Activated naive CD4-positive, alpha-beta T cell treated with anti-CD3 and anti-CD28 coated beads for 36 hours (primary cell): ENCODE measurements around the gene SCAI. TPM values are rescaled to one million over a fixed set of nuclear protein-coding genes. Genes with fewer than 3 reads are reported as not detected.
"Not testable (repeated sequence)": the region's sequence is repeated elsewhere in the genome, so short reads cannot be mapped to it uniquely, and the experiment has no call there.

Experiments used
- CTCF ChIA-PET: fragments of 350-600 bp; sonication (Branson Sonifier 250); formaldehyde crosslinking; loops from one replicate; lab custom pipeline; 2021; ENCODE audit warnings: antibody characterized with exemption; lab: Charles Lee
- DNase-seq: peaks from one replicate; pipeline ENCODE4 v3.0.0-alpha.2; 2020
- H3K27ac Mint-ChIP-seq: one replicate; pipeline ENCODE4 v1.8.0; 2021; ENCODE audit warnings: mild to moderate bottlenecking, mixed read lengths
- H3K27me3 Mint-ChIP-seq: one replicate; pipeline ENCODE4 v1.8.0; 2021; ENCODE audit warnings: low read depth, mixed read lengths
- H3K36me3 Mint-ChIP-seq: one replicate; pipeline ENCODE4 v1.8.0; 2021; ENCODE audit warnings: low read depth, mixed read lengths
- H3K4me1 Mint-ChIP-seq: one replicate; pipeline ENCODE4 v1.8.0; 2021; ENCODE audit warnings: low read depth, mixed read lengths
- H3K4me3 Mint-ChIP-seq: one replicate; pipeline ENCODE4 v1.8.0; 2021; ENCODE audit warnings: mild to moderate bottlenecking, moderate library complexity, mixed read lengths
- H3K9me3 Mint-ChIP-seq: one replicate; pipeline ENCODE4 v1.8.0; 2021; ENCODE audit warnings: mixed read lengths
- intact Hi-C: fragments of 100-400 bp; cut with micrococcal nuclease; formaldehyde crosslinking; loops from one replicate; pipeline ENCODE4 v1.15.1; 2023
- total RNA-seq, 2 experiments: library from RNA; stranded (reverse); gene quantifications; one replicate each; pipeline ENCODE4 v1.2.3, GENCODE V29; 2021

The SCAI gene
- total RNA-seq: 10 to 100 TPM in 1 of 2 experiments, 1 to 10 TPM in 1; 9.6 to 11.8 TPM

GRCh38 chr9:125143377-125144090 lies at the start of gene SCAI:
SCAI (minus strand) TSS chr9:125143528; CDS start chr9:125143437, 91 bp downstream.
- Mint-ChIP-seq H3K27ac (peak within 1 kb of the TSS; percentile 58), H3K4me1 (peaks cover 40% of the 10 kb centered on the region)
- intact Hi-C loops: loop anchor here (1.0 to 2.0 kb wide), 10 partner anchors 9 to 369 kb away; partner anchors contain the start of genes ARPC5L, GAPVD1 and GOLGA1

GRCh38 chr9:125190361-125190801 lies 47.1 kb upstream of the SCAI start:
- intact Hi-C loops: loop anchor here (1.0 to 10.0 kb wide), 7 partner anchors 10 to 514 kb away; partner anchors contain the start of genes GAPVD1, MAPKAP1, NR6A1 and RABEPK
- Mint-ChIP-seq H3K9me3 (no peaks in the 10 kb centered on the region), H3K27me3 (no peaks in the 10 kb centered on the region), H3K4me3 (peak overlapping the region; percentile 97), H3K27ac (peak overlapping the region; percentile 97), H3K36me3 (peaks cover 4% of the 10 kb centered on the region), H3K4me1 (peaks cover 67% of the 10 kb centered on the region)
- peak; percentile 48 for DNase-seq
- CTCF ChIA-PET: interaction anchor here (0.6 to 1.1 kb wide), 4 partner anchors 9 to 326 kb away, joined by 3 to 6 read pairs (median 4); no protein-coding TSS in a partner anchor

More at GRCh38 chr9:125143377-125144090, at the start of gene SCAI:
- Mint-ChIP-seq H3K4me3 (peak within 1 kb of the TSS; percentile 82), H3K27me3 (no peaks in the 10 kb centered on the region), H3K36me3 (peaks cover 8% of the 10 kb centered on the region), H3K9me3 (no peaks in the 10 kb centered on the region)
- CTCF ChIA-PET: interaction anchor here (0.6 to 2.5 kb wide), 18 partner anchors 18 to 368 kb away, joined by 3 to 9 read pairs (median 3); partner anchors contain the start of genes GOLGA1 and WDR38
- peak; percentile 100 for DNase-seq

- H3K4me3 Mint-ChIP-seq: peak within 1 kb of the TSS; percentile 97
- CTCF ChIA-PET: interaction anchor here (1.1 kb wide), 1 partner anchor 10 kb away, joined by 6 read pairs; no protein-coding TSS in a partner anchor
- peak within 1 kb of the TSS; percentile 97 for H3K27ac Mint-ChIP-seq
- peaks cover 64% of the 10 kb centered on the region for H3K4me1 Mint-ChIP-seq
- intact Hi-C loops: loop anchor here (1.0 to 10.0 kb wide), 9 partner anchors 11 to 515 kb away; partner anchors contain the start of genes GAPVD1, GOLGA1, HSPA5 and MAPKAP1
- H3K27me3 Mint-ChIP-seq: no peaks in the 10 kb centered on the region
- DNase-seq: peak; percentile 99
- no peaks in the 10 kb centered on the region for H3K9me3 Mint-ChIP-seq
- peaks cover 4% of the 10 kb centered on the region for H3K36me3 Mint-ChIP-seq
Measured at GRCh38 chr9:125189361-125190289, 46.3 kb upstream of the SCAI start, which contains the start of gene PPP6C. PPP6C (minus strand) TSS chr9:125189803; CDS start chr9:125189718, 85 bp downstream.

- DNase-seq: peak; percentile 47
- CTCF ChIA-PET: no interaction called here
- Mint-ChIP-seq H3K4me1 (peaks cover 60% of the 10 kb centered on the region), H3K27me3 (no peaks in the 10 kb centered on the region), H3K36me3 (peaks cover 7% of the 10 kb centered on the region), H3K4me3 (peak overlapping the region; percentile 97), H3K27ac (peak overlapping the region; percentile 97), H3K9me3 (no peaks in the 10 kb centered on the region)
- intact Hi-C loops: loop anchor here (1.0 to 2.0 kb wide), 2 partner anchors 52 to 248 kb away; partner anchors contain the start of genes GOLGA1 and HSPA5
Measured at GRCh38 chr9:125189011-125189360, 45.7 kb upstream of the SCAI start.

- H3K4me1 Mint-ChIP-seq: peaks cover 69% of the 10 kb centered on the region
- H3K27me3 Mint-ChIP-seq: no peaks in the 10 kb centered on the region
- H3K4me3 Mint-ChIP-seq: no peak overlapping the region
- H3K9me3 Mint-ChIP-seq: peaks cover 6% of the 10 kb centered on the region
- CTCF ChIA-PET: no interaction called here
- H3K27ac Mint-ChIP-seq: no peak overlapping the region
- DNase-seq: no peak
- H3K36me3 Mint-ChIP-seq: peaks cover 23% of the 10 kb centered on the region
- intact Hi-C loops: no loop called here
Measured at GRCh38 chr9:125183561-125183960, 40.2 kb upstream of the SCAI start.

GRCh38 chr9:125183054-125183453 lies 39.7 kb upstream of the SCAI start:
- no peak for DNase-seq
- H3K9me3 Mint-ChIP-seq: peaks cover 6% of the 10 kb centered on the region
- intact Hi-C loops: no loop called here
- no peaks in the 10 kb centered on the region for H3K27me3 Mint-ChIP-seq
- no peak overlapping the region for H3K27ac Mint-ChIP-seq
- peaks cover 67% of the 10 kb centered on the region for H3K4me1 Mint-ChIP-seq
- H3K4me3 Mint-ChIP-seq: no peak overlapping the region
- CTCF ChIA-PET: no interaction called here
- H3K36me3 Mint-ChIP-seq: peaks cover 24% of the 10 kb centered on the region

GRCh38 chr9:125181756-125182155 lies 38.4 kb upstream of the SCAI start:
- H3K9me3 Mint-ChIP-seq, H3K4me3 Mint-ChIP-seq, DNase-seq, intact Hi-C loops, H3K27me3 Mint-ChIP-seq, CTCF ChIA-PET: not testable (repeated sequence)
- Mint-ChIP-seq H3K4me1 (peaks cover 57% of the 10 kb centered on the region), H3K27ac (peak overlapping the region; percentile 34), H3K36me3 (peaks cover 24% of the 10 kb centered on the region)

- Mint-ChIP-seq H3K4me1 (peaks cover 62% of the 10 kb centered on the region), H3K27me3 (no peaks in the 10 kb centered on the region), H3K9me3 (peaks cover 6% of the 10 kb centered on the region), H3K36me3 (peaks cover 29% of the 10 kb centered on the region), H3K27ac (no peak overlapping the region), H3K4me3 (no peak overlapping the region)
- CTCF ChIA-PET: no interaction called here
- no peak for DNase-seq
- intact Hi-C loops: no loop called here
Measured at GRCh38 chr9:125180876-125181275, 37.5 kb upstream of the SCAI start.

- H3K27ac Mint-ChIP-seq, intact Hi-C loops, DNase-seq, H3K9me3 Mint-ChIP-seq, H3K4me3 Mint-ChIP-seq, H3K27me3 Mint-ChIP-seq: not testable (repeated sequence)
- peaks cover 25% of the 10 kb centered on the region for H3K36me3 Mint-ChIP-seq
- CTCF ChIA-PET: interaction anchor here (0.6 to 0.7 kb wide), 2 partner anchors 22 to 478 kb away, joined by 5 read pairs; no protein-coding TSS in a partner anchor
- H3K4me1 Mint-ChIP-seq: peaks cover 56% of the 10 kb centered on the region
Measured at GRCh38 chr9:125179776-125180175, 36.4 kb upstream of the SCAI start.

GRCh38 chr9:125177888-125178287 lies 34.6 kb upstream of the SCAI start:
- Mint-ChIP-seq H3K9me3 (peaks cover 3% of the 10 kb centered on the region), H3K27me3 (no peaks in the 10 kb centered on the region), H3K36me3 (peaks cover 15% of the 10 kb centered on the region), H3K4me1 (peaks cover 54% of the 10 kb centered on the region), H3K27ac (no peak overlapping the region), H3K4me3 (no peak overlapping the region)
- intact Hi-C loops: no loop called here
- CTCF ChIA-PET: no interaction called here
- no peak for DNase-seq

GRCh38 chr9:125176636-125177035 lies 33.3 kb upstream of the SCAI start:
- intact Hi-C loops: no loop called here
- Mint-ChIP-seq H3K4me3 (no peak overlapping the region), H3K4me1 (peaks cover 52% of the 10 kb centered on the region), H3K27ac (no peak overlapping the region), H3K27me3 (no peaks in the 10 kb centered on the region), H3K36me3 (peaks cover 11% of the 10 kb centered on the region), H3K9me3 (no peaks in the 10 kb centered on the region)
- CTCF ChIA-PET: interaction anchor here (0.6 kb wide), 1 partner anchor 53 kb away, joined by 3 read pairs; no protein-coding TSS in a partner anchor
- no peak for DNase-seq
